HCT116 (cell line): ENCODE data around the gene PNPLA6. TPM values are rescaled to one million over a fixed set of nuclear protein-coding genes. Genes with fewer than 3 reads are reported as not detected.

ENCODE experiments used
- ATAC-seq: fragments of 200-7000 bp; cut with Tn5 transposase; 2 replicates; pipeline ENCODE4 v1.9.1; 2020; ENCODE audit warnings: mild to moderate bottlenecking, moderate library complexity
- BruUV-seq: library from RNA; stranded (reverse); fragments of 400-500 nt; replicated peaks from 2 replicates; lab custom pipeline; 2021; lab: Mats Ljungman, UMichigan
- CTCF ChIA-PET: fragments of 300-600 bp; sonication (Branson Sonifier 250); formaldehyde crosslinking; loops from one replicate; lab custom pipeline; 2021; ENCODE audit warnings: antibody characterized with exemption; lab: Charles Lee
- POLR2A ChIA-PET: fragments of 300-600, 350-600 bp; sonication (Branson Sonifier 250); formaldehyde crosslinking; loops from one replicate; lab custom pipeline; 2021; ENCODE audit warnings: antibody characterized with exemption; lab: Charles Lee
- RAD21 ChIA-PET, 2 experiments: fragments of 300-600 bp; sonication (Branson Sonifier 250); formaldehyde crosslinking; loops; one replicate each; lab custom pipeline; 2023; ENCODE audit warnings: low total read pairs in 2 of 2; ENCODE audit not compliant: uncharacterized antibody in 2 of 2, unreplicated experiment in 2 of 2, low non-redundant PET in 1 of 2; lab: Charles Lee
- DNase-seq: peaks from one replicate; pipeline ENCODE4 v3.0.0-alpha.2; 2010; ENCODE audit warnings: low read depth, low spot score
- H2AFZ ChIP-seq: fragments of 200-600 bp; shearing (Covaris generic), sonication (generic); 2 replicates; pipeline ENCODE4 v1.6.1; 2017; ENCODE audit warnings: low read depth, mixed run types, mixed read lengths, antibody characterized with exemption, low read length; ENCODE audit not compliant: poor library complexity, severe bottlenecking
- H3K27ac ChIP-seq: 2 replicates; pipeline ENCODE4 v1.5.1; 2012; ENCODE audit warnings: low read depth, low read length
- H3K27me3 ChIP-seq: fragments of 200-600 bp; sonication (generic); 2 replicates; pipeline ENCODE4 v1.6.1; 2016; ENCODE audit warnings: mixed run types, low read length, mixed read lengths; ENCODE audit not compliant: insufficient read depth
- H3K36me3 ChIP-seq, 2 experiments: fragments of 200-500 bp in 1 of 2; fragments of 200-600 bp in 1 of 2; sonication (Bioruptor generic) in 1 of 2; sonication (generic) in 1 of 2; 2 replicates each; pipeline versions ENCODE4 v1.5.1 to v1.6.1; 2014 to 2016; ENCODE audit warnings: low read length in 2 of 2, inconsistent platforms in 1 of 2, mixed read lengths in 1 of 2, mixed run types in 1 of 2; ENCODE audit not compliant: insufficient read depth in 2 of 2, control insufficient read depth in 1 of 2
- H3K4me1 ChIP-seq, 2 experiments: fragments of 200-600 bp in 1 of 2; sonication (generic) in 1 of 2; 2 replicates each; pipeline versions ENCODE4 v1.5.1 to v1.6.1; 2012 to 2017; ENCODE audit warnings: low read length in 2 of 2, inconsistent platforms in 1 of 2, mild to moderate bottlenecking in 1 of 2, mixed read lengths in 1 of 2, mixed run types in 1 of 2, moderate library complexity in 1 of 2; ENCODE audit not compliant: insufficient read depth in 2 of 2, control insufficient read depth in 1 of 2
- H3K4me2 ChIP-seq: fragments of 200-600 bp; sonication (generic); 2 replicates; pipeline ENCODE4 v1.6.1; 2017; ENCODE audit warnings: mixed run types, low read length, mixed read lengths
- H3K4me3 ChIP-seq, 2 experiments: fragments of 200-600 bp in 1 of 2; sonication (generic) in 1 of 2; replicated peaks in 1 of 2; 2 replicates each; pipeline ENCODE4 v1.5.1; 2011 to 2016; ENCODE audit warnings: low read length in 2 of 2, control low read depth in 1 of 2, low read depth in 1 of 2, mild to moderate bottlenecking in 1 of 2, mixed read lengths in 1 of 2, mixed run types in 1 of 2
- H3K79me2 ChIP-seq: fragments of 200-600 bp; sonication (generic); 2 replicates; pipeline ENCODE4 v1.6.1; 2017; ENCODE audit warnings: mild to moderate bottlenecking, mixed run types, low read length, moderate library complexity, mixed read lengths; ENCODE audit not compliant: insufficient read depth
- H3K9ac ChIP-seq: fragments of 200-600 bp; sonication (generic); 2 replicates; pipeline ENCODE4 v1.6.1; 2016; ENCODE audit warnings: low read length, mixed read lengths
- H3K9me2 ChIP-seq: fragments of 200-600 bp; sonication (generic), shearing (Covaris generic); 2 replicates; pipeline ENCODE4 v1.6.1; 2017; ENCODE audit warnings: mixed run types, mild to moderate bottlenecking, moderate library complexity; ENCODE audit not compliant: insufficient read depth
- H3K9me3 ChIP-seq, 2 experiments: fragments of 200-500 bp in 1 of 2; fragments of 200-600 bp in 1 of 2; sonication (Bioruptor generic) in 1 of 2; sonication (generic) in 1 of 2; 2 replicates each; pipeline ENCODE4 v1.6.1; 2014 to 2017; ENCODE audit warnings: low read length in 2 of 2, mixed read lengths in 2 of 2, inconsistent platforms in 1 of 2, low read depth in 1 of 2, mild to moderate bottlenecking in 1 of 2, mixed run types in 1 of 2, moderate library complexity in 1 of 2; ENCODE audit not compliant: control insufficient read depth in 1 of 2, insufficient read depth in 1 of 2
- H4K20me1 ChIP-seq: fragments of 200-600 bp; sonication (generic), shearing (Covaris generic); 2 replicates; pipeline ENCODE4 v1.6.1; 2017; ENCODE audit warnings: mixed run types, mild to moderate bottlenecking, moderate library complexity; ENCODE audit not compliant: insufficient read depth
- CBX3 ChIP-seq: IDR thresholded peaks from 2 replicates; pipeline ENCODE4 v1.6.1; 2012; ENCODE audit warnings: low read depth
- CEBPB ChIP-seq: IDR thresholded peaks from 2 replicates; pipeline ENCODE4 v1.6.1; 2012; ENCODE audit warnings: low read depth
- EGR1 ChIP-seq: IDR thresholded peaks from 2 replicates; pipeline ENCODE4 v1.6.1; 2012; ENCODE audit warnings: low read depth
- ELF1 ChIP-seq: IDR thresholded peaks from 2 replicates; pipeline ENCODE4 v1.6.1; 2012; ENCODE audit warnings: low read depth, borderline replicate concordance
- EZH2 ChIP-seq: fragments of 200-600 bp; sonication (generic); IDR thresholded peaks from 2 replicates; pipeline ENCODE4 v1.6.1; 2017; ENCODE audit warnings: antibody characterized with exemption, mixed run types
- EZH2phosphoT487 ChIP-seq: fragments of 200-600 bp; IDR thresholded peaks from 2 replicates; pipeline ENCODE4 v1.6.1; 2018; ENCODE audit warnings: antibody characterized with exemption, borderline replicate concordance
- JUND ChIP-seq: IDR thresholded peaks from 2 replicates; pipeline ENCODE4 v1.6.1; 2012
- POLR2A ChIP-seq: IDR thresholded peaks from 2 replicates; pipeline ENCODE4 v1.7.0; 2011; ENCODE audit warnings: borderline replicate concordance; ENCODE audit not compliant: insufficient read depth, insufficient read length; ENCODE audit errors: extremely low read depth
- POLR2AphosphoS5 ChIP-seq: IDR thresholded peaks from 2 replicates; pipeline ENCODE4 v1.6.1; 2011; ENCODE audit warnings: mild to moderate bottlenecking, low read depth, low read length, moderate library complexity
- SIN3A ChIP-seq: IDR thresholded peaks from 2 replicates; pipeline ENCODE4 v1.6.1; 2012; ENCODE audit warnings: low read depth
- SP1 ChIP-seq: IDR thresholded peaks from 2 replicates; pipeline ENCODE4 v1.6.1; 2012; ENCODE audit warnings: low read depth
- TCF7L2 ChIP-seq: IDR thresholded peaks from 2 replicates; pipeline ENCODE4 v1.7.0; 2011; ENCODE audit warnings: borderline replicate concordance, inconsistent platforms; ENCODE audit not compliant: insufficient read depth, insufficient read length; ENCODE audit errors: extremely low read depth
- YY1 ChIP-seq: IDR thresholded peaks from 2 replicates; pipeline ENCODE4 v1.6.1; 2011; ENCODE audit warnings: low read length, low read depth, moderate library complexity, mild to moderate bottlenecking; ENCODE audit not compliant: insufficient replicate concordance; ENCODE audit errors: extremely low read depth
- ZFX ChIP-seq: fragments of 450-650 bp; IDR thresholded peaks from 2 replicates; pipeline ENCODE4 v1.6.1; 2017
- ZNF274 ChIP-seq: fragments of 200-500 bp; sonication (Bioruptor generic); IDR thresholded peaks from 2 replicates; pipeline ENCODE4 v1.6.1; 2014; ENCODE audit warnings: mild to moderate bottlenecking, low read depth, low read length, inconsistent platforms
- intact Hi-C: fragments of 100-400 bp; cut with micrococcal nuclease; formaldehyde crosslinking; loops from 2 replicates; pipeline ENCODE4 v1.10.0; 2022
- total RNA-seq: library from RNA; stranded (reverse); gene quantifications from one replicate; pipeline ENCODE4 v1.2.1, GENCODE V29; 2021; ENCODE audit not compliant: unreplicated experiment
- TF ChIP-seq, protein P1 (sequence below), 3 experiments: fragments of 200-600 bp in 1 of 3; sonication (generic) in 1 of 3; IDR thresholded peaks in 2 of 3; conservative IDR thresholded peaks in 1 of 3; 2 replicates each; pipeline ENCODE4 v1.5.1; 2012 to 2017; ENCODE audit warnings: low read depth in 2 of 3, low read length in 2 of 3, antibody characterized with exemption in 1 of 3, borderline replicate concordance in 1 of 3, control low read depth in 1 of 3, mild to moderate bottlenecking in 1 of 3, mixed read lengths in 1 of 3, mixed run types in 1 of 3, moderate library complexity in 1 of 3; ENCODE audit not compliant: insufficient read depth in 1 of 3
- TF ChIP-seq, protein P2 (sequence below): IDR thresholded peaks from 2 replicates; pipeline ENCODE4 v1.6.1; 2012

PNPLA6 gene
- total RNA-seq, 1 experiment from 2014 or later, result 159 TPM

GRCh38 chr19:7492142-7492541 is 43.4 kb upstream of the PNPLA6 start:
- POLR2A ChIA-PET, result no interaction called here
- no peaks in the 10 kb centered on the region for H3K79me2 ChIP-seq
- no peaks in the 10 kb centered on the region for H3K27me3 ChIP-seq
- H3K4me1 ChIP-seq, result peaks cover 13 to 30% of the 10 kb centered on the region in 2 experiments
- no peaks in the 10 kb centered on the region for H4K20me1 ChIP-seq
- no peaks in the 10 kb centered on the region for H3K9me3 ChIP-seq
- H3K9ac ChIP-seq, result no peak overlapping the region
- H3K9me2 ChIP-seq, result no peaks in the 10 kb centered on the region
- TF ChIP-seq POLR2A (no peak), CBX3 (0 out of 2 replicates have a peak, but pooled peaks have one; percentile 22), EZH2phosphoT487 (no peak)
- TF ChIP-seq, protein P1, sequence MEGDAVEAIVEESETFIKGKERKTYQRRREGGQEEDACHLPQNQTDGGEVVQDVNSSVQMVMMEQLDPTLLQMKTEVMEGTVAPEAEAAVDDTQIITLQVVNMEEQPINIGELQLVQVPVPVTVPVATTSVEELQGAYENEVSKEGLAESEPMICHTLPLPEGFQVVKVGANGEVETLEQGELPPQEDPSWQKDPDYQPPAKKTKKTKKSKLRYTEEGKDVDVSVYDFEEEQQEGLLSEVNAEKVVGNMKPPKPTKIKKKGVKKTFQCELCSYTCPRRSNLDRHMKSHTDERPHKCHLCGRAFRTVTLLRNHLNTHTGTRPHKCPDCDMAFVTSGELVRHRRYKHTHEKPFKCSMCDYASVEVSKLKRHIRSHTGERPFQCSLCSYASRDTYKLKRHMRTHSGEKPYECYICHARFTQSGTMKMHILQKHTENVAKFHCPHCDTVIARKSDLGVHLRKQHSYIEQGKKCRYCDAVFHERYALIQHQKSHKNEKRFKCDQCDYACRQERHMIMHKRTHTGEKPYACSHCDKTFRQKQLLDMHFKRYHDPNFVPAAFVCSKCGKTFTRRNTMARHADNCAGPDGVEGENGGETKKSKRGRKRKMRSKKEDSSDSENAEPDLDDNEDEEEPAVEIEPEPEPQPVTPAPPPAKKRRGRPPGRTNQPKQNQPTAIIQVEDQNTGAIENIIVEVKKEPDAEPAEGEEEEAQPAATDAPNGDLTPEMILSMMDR (IDR thresholded peaks at IDR 0.05 in 2 of 3, conservative IDR thresholded peaks at IDR 0.05 in 1 of 3; ENCODE audit: borderline replicate concordance in 1 of 3, insufficient read depth in 1 of 3, low read depth in 2 of 3, low read length in 2 of 3), result no peak
- no peak overlapping the region for H3K4me2 ChIP-seq
- CTCF ChIA-PET, result no interaction called here
- no peak overlapping the region for H2AFZ ChIP-seq
- ATAC-seq (no peak), DNase-seq (no peak)
- no peak overlapping the region for H3K4me3 ChIP-seq
- H3K27ac ChIP-seq, result no peak overlapping the region
- BruUV-seq, result no TSS peak
- H3K36me3 ChIP-seq, result no peaks in the 10 kb centered on the region
- RAD21 ChIA-PET, result no interaction called here
- intact Hi-C loops, result no loop called here

GRCh38 chr19:7492558-7492957 is 43.0 kb upstream of the PNPLA6 start:
- BruUV-seq, result no TSS peak
- H2AFZ ChIP-seq, result no peak overlapping the region
- peak overlapping the region; percentile 39; the same call in 1 of the 2 replicates for H3K4me2 ChIP-seq
- RAD21 ChIA-PET, result no interaction called here
- TF ChIP-seq CEBPB (no peak), EZH2phosphoT487 (no peak), YY1 (no peak), JUND (no peak), EGR1 (no peak), ELF1 (no peak), ZFX (no peak), POLR2AphosphoS5 (no peak), ZNF274 (no peak), SIN3A (no peak), EZH2 (no peak), SP1 (no peak), CBX3 (no peak), TCF7L2 (no peak)
- TF ChIP-seq, protein P1 (IDR thresholded peaks at IDR 0.05 in 2 of 3, conservative IDR thresholded peaks at IDR 0.05 in 1 of 3; ENCODE audit: borderline replicate concordance in 1 of 3, insufficient read depth in 1 of 3, low read depth in 2 of 3, low read length in 2 of 3), result no peak
- TF ChIP-seq, protein P2, sequence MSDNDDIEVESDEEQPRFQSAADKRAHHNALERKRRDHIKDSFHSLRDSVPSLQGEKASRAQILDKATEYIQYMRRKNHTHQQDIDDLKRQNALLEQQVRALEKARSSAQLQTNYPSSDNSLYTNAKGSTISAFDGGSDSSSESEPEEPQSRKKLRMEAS, result no peak
- H3K36me3 ChIP-seq, result no peaks in the 10 kb centered on the region
- no peaks in the 10 kb centered on the region for H3K27me3 ChIP-seq
- ATAC-seq (no peak), DNase-seq (no peak)
- H3K9ac ChIP-seq, result no peak overlapping the region
- H3K9me3 ChIP-seq, result no peaks in the 10 kb centered on the region
- intact Hi-C loops, result no loop called here
- no peaks in the 10 kb centered on the region for H3K9me2 ChIP-seq
- no peaks in the 10 kb centered on the region for H4K20me1 ChIP-seq
- CTCF ChIA-PET, result no interaction called here
- no peak overlapping the region for H3K27ac ChIP-seq
- POLR2A ChIA-PET, result no interaction called here
- H3K79me2 ChIP-seq, result no peaks in the 10 kb centered on the region
- H3K4me1 ChIP-seq, result peaks cover 13 to 30% of the 10 kb centered on the region in 2 experiments
- H3K4me3 ChIP-seq, result no peak overlapping the region
